ENCODE data around the gene CHN2.

Gene CHN2

GRCh38 chr7:29418056-29418455 lies 223.5 kb downstream of the CHN2 start:
- FAIRE-seq = no peak
- DNase-seq (ENCODE audit: insufficient read length, low spot score) = no peak

GRCh38 chr7:29418651-29419050 lies 224.1 kb downstream of the CHN2 start:
- no peak for DNase-seq (ENCODE audit: insufficient read length, low spot score)
- FAIRE-seq = no peak

GRCh38 chr7:29420011-29420410 lies 225.4 kb downstream of the CHN2 start:
- FAIRE-seq (no peak), DNase-seq (ENCODE audit: insufficient read length, low spot score) (no peak)

- FAIRE-seq (no peak), DNase-seq (ENCODE audit: insufficient read length, low spot score) (no peak)
These were observed 226.7 kb downstream of the CHN2 start for GRCh38 chr7:29421010-29421956.

- FAIRE-seq = no peak
- no peak for DNase-seq (ENCODE audit: insufficient read length, low spot score)
These were observed 228.3 kb downstream of the CHN2 start for GRCh38 chr7:29422829-29423228.

GRCh38 chr7:29424295-29424983 lies 229.9 kb downstream of the CHN2 start:
- no peak for FAIRE-seq
- DNase-seq (ENCODE audit: insufficient read length, low spot score) = no peak

- FAIRE-seq (no peak), DNase-seq (ENCODE audit: insufficient read length, low spot score) (no peak)
These were observed 230.4 kb downstream of the CHN2 start for GRCh38 chr7:29424984-29425309.

GRCh38 chr7:29426587-29426986 lies 232.0 kb downstream of the CHN2 start:
- no peak for FAIRE-seq
- DNase-seq (ENCODE audit: insufficient read length, low spot score) = no peak

- no peak for FAIRE-seq
- no peak for DNase-seq (ENCODE audit: insufficient read length, low spot score)
These were observed 234.8 kb downstream of the CHN2 start for GRCh38 chr7:29429401-29429800.

GRCh38 chr7:29430279-29430949 lies 235.8 kb downstream of the CHN2 start:
- FAIRE-seq (no peak), DNase-seq (ENCODE audit: insufficient read length, low spot score) (no peak)

- FAIRE-seq = no peak
- no peak for DNase-seq (ENCODE audit: insufficient read length, low spot score)
These were observed 237.1 kb downstream of the CHN2 start for GRCh38 chr7:29431686-29432085.

- DNase-seq (ENCODE audit: insufficient read length, low spot score) = no peak
- no peak for FAIRE-seq
These were observed 238.1 kb downstream of the CHN2 start for GRCh38 chr7:29432721-29433120.

- FAIRE-seq = no peak
- DNase-seq (ENCODE audit: insufficient read length, low spot score) = no peak
These were observed 239.8 kb downstream of the CHN2 start for GRCh38 chr7:29434380-29434768.

- no peak for FAIRE-seq
These were observed 240.6 kb downstream of the CHN2 start for GRCh38 chr7:29435167-29435566.

GRCh38 chr7:29435902-29436301 lies 241.3 kb downstream of the CHN2 start:
- FAIRE-seq = no peak

More at GRCh38 chr7:29435167-29435566, 240.6 kb downstream of the CHN2 start:
- DNase-seq (ENCODE audit: insufficient read length, low spot score) = no peak

GRCh38 chr7:29442146-29442545 lies 247.6 kb downstream of the CHN2 start:
- DNase-seq (ENCODE audit: insufficient read length, low spot score) (peak; percentile 24), FAIRE-seq (peak; percentile 65)

More at GRCh38 chr7:29435902-29436301, 241.3 kb downstream of the CHN2 start:
- DNase-seq (ENCODE audit: insufficient read length, low spot score) = no peak

GRCh38 chr7:29443552-29443951 lies 249.0 kb downstream of the CHN2 start:
- DNase-seq (ENCODE audit: insufficient read length, low spot score) = no peak
- no peak for FAIRE-seq

GRCh38 chr7:29444267-29444666 lies 249.7 kb downstream of the CHN2 start:
- no peak for FAIRE-seq
- DNase-seq (ENCODE audit: insufficient read length, low spot score) = no peak

- DNase-seq (ENCODE audit: insufficient read length, low spot score) (no peak), FAIRE-seq (no peak)
These were observed 251.2 kb downstream of the CHN2 start for GRCh38 chr7:29445736-29446135.

GRCh38 chr7:29447828-29448227 lies 253.3 kb downstream of the CHN2 start:
- no peak for FAIRE-seq

GRCh38 chr7:29449569-29450260 lies 255.1 kb downstream of the CHN2 start:
- FAIRE-seq = no peak
- DNase-seq (ENCODE audit: insufficient read length, low spot score) = no peak

More at GRCh38 chr7:29447828-29448227, 253.3 kb downstream of the CHN2 start:
- no peak for DNase-seq (ENCODE audit: insufficient read length, low spot score)
